Ovary (tissue), 9 donors: ENCODE data around the gene RGS11. TPM values are rescaled to one million over a fixed set of nuclear protein-coding genes. Genes with fewer than 3 reads are reported as not detected.

Experiments
- DNase-seq, 5 donors: peaks; one replicate each; pipeline ENCODE4 v3.0.0-alpha.2; 2019 to 2020
- H3K27ac ChIP-seq, 2 donors: fragments of 200-600 bp; one replicate each; pipeline versions ENCODE4 v1.5.1 to v1.8.0; 2019 to 2022
- H3K27me3 ChIP-seq: fragments of 200-600 bp; one replicate; pipeline ENCODE4 v1.8.0; 2022
- H3K36me3 ChIP-seq: fragments of 200-600 bp; sonication (generic); one replicate; pipeline ENCODE4 v1.5.1; 2019
- H3K4me1 ChIP-seq: one replicate; pipeline ENCODE4 v1.8.1; 2013; ENCODE audit warnings: mild to moderate bottlenecking, moderate library complexity; ENCODE audit not compliant: insufficient read depth
- H3K4me3 ChIP-seq: fragments of 200-600 bp; sonication (generic); one replicate; pipeline ENCODE4 v1.5.1; 2017
- H3K9me3 ChIP-seq, 2 donors: fragments of 200-600 bp in 1 of 2; sonication (generic) in 1 of 2; one replicate each; pipeline versions ENCODE4 v1.5.1 to v1.8.1; 2013 to 2019; ENCODE audit warnings: mild to moderate bottlenecking in 1 of 2, moderate library complexity in 1 of 2
- CTCF ChIP-seq, 3 donors: fragments of 450-650 bp in 2 of 3; fragments of 200-600 bp in 1 of 3; IDR thresholded peaks; one replicate each; pipeline versions ENCODE4 v1.5.1 to v1.8.0; 2016 to 2022; ENCODE audit warnings: antibody characterized with exemption in 3 of 3, mild to moderate bottlenecking in 1 of 3
- EP300 ChIP-seq: sonication (generic); formaldehyde crosslinking; IDR thresholded peaks from one replicate; pipeline ENCODE4 v1.6.1; 2017; ENCODE audit warnings: antibody characterized with exemption
- POLR2A ChIP-seq: fragments of 450-650 bp; IDR thresholded peaks from one replicate; pipeline ENCODE4 v1.6.1; 2017; ENCODE audit warnings: antibody characterized with exemption, mild to moderate bottlenecking, moderate library complexity
- WGBS, 3 donors: extraction: QIAGEN DNeasy Blood & Tissue Kit in 1 of 3; methylation state at CpG; one replicate each; pipeline versions ENCODE4 v1.1.5 to v1.1.7; 2013 to 2017; 5-methylcytosine and 5-hydroxymethylcytosine counted together
- intact Hi-C, 4 donors: fragments of 100-400 bp; cut with DNase I; formaldehyde crosslinking; loops; one replicate each; pipeline versions ENCODE4 v1.11.0 to v1.15.1; 2022 to 2023
- polyA plus RNA-seq, 2 donors: library from polyadenylated mRNA; stranded (reverse); fragments of 200-250 nt in 1 of 2; fragments of 350-450 nt in 1 of 2; fragmentation: Illumina TruSeq in 1 of 2; extraction: RNeasy Lipid Tissue Mini Kit (QIAGEN cat#74804) in 1 of 2; gene quantifications; one replicate each; pipeline ENCODE4 v1.2.3, GENCODE V29; 2013 to 2014
- total RNA-seq, 7 donors: library from RNA; depleted of rRNA in 2 of 7; stranded (reverse); fragments of >200 nt in 2 of 7; fragmentation: NEBNext Ultra II Directional in 3 of 7; extraction: Animal tissue kit (Norgen Biotek cat#: 25700) in 3 of 7; gene quantifications; one replicate each; pipeline versions ENCODE4 v1.1.0 to v1.2.4, GENCODE V29; 2016 to 2023
- donor health status: DM: no; HTN: no; CAD: no; lungs with moderate emphysema.
- donor health status: DM: no; HTN: no; CAD: no.
- donor health status: Bipolar disorder and iron deficiency.
- donor health status: DM: yes; HTN: yes; CAD: no.
- donor health status: DM: no; HTN: no; CAD: no.
- donor health status: DM: yes; HTN: yes; CAD: no.

RGS11 gene
- total and polyA plus RNA-seq, 9 donors: 0.33 to 1.7 (median 0.71) TPM; not detected in 2

DNA sequence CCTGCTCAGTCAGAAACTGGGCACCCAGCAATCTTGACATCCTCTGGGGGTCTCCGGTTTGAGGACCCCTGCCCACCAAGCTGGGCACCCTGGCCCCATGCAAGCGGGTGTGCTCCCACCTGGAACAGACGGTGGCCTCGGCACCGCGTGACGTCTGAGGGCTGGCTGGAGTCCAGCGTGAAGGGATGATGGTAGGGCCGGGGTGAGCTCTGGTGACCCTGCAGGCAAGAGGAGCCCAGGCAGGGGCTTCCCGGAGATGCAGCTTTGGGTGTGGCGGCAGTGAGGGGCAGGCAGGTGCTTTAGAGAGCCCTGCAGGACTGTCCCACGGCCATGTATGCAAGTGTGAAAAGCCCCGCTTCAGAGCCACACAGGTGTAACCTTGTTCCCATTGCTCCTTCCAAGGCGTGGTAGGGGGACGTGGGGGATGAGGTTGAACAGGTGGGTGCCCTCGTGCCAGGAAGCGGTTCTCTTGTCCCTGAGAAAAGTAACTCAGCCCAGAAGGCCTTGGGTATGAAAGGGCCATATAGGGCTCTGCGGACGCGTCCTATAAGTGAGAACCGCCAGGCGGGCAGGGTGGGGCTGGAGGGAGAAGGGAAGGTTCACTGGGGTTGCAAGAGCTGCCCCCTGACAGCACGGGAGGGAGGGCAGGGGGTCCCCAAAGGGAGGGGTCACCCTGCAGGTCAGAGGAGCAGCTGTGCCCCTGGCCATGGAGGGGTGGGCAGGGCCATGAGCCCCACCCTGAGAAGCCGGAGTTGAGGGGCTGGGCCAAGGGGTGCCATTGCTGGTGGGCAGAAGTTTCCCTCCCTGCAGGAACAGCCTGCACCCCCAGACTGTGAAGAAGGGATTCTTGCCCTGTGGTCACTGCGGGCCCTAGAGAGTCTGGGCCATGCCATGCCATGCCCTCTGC is 9.2 kb downstream of the RGS11 start:
- Histone ChIP-seq H3K27ac (no peak overlapping the region), H3K36me3 (no peaks in the 10 kb centered on the region), H3K9me3 (no peaks in the 10 kb centered on the region), H3K27me3 (no peaks in the 10 kb centered on the region), H3K4me1 (peaks cover 8% of the 10 kb centered on the region), H3K4me3 (no peak overlapping the region)
- TF ChIP-seq EP300: no peak
- TF ChIP-seq POLR2A: no peak
- TF ChIP-seq CTCF (IDR thresholded peaks at IDR 0.05): no peak
- intact Hi-C loops: no loop called here
- WGBS, 3 donors: 55 to 58% (median 56%) methylated on average over 25 of the region's 25 CpGs
- peak in 1 of 5 donors; percentile 66 for DNase-seq

- no peaks in the 10 kb centered on the region for H3K27me3 ChIP-seq
- H3K36me3 ChIP-seq: no peaks in the 10 kb centered on the region
- no peak overlapping the region for H3K27ac ChIP-seq
- no peak for DNase-seq
- peaks cover 8% of the 10 kb centered on the region for H3K4me1 ChIP-seq
- 16 to 34% (median 32%) methylated on average over 10 to 12 of the region's 12 CpGs for WGBS, 3 donors
- no peak for TF ChIP-seq CTCF (IDR thresholded peaks at IDR 0.05)
- TF ChIP-seq POLR2A: no peak
- TF ChIP-seq EP300: no peak
- H3K4me3 ChIP-seq: no peak overlapping the region
- H3K9me3 ChIP-seq: no peaks in the 10 kb centered on the region
- intact Hi-C loops: no loop called here
Measured at GRCh38 chr16:265711-266110, 10.0 kb downstream of the RGS11 start.

DNA sequence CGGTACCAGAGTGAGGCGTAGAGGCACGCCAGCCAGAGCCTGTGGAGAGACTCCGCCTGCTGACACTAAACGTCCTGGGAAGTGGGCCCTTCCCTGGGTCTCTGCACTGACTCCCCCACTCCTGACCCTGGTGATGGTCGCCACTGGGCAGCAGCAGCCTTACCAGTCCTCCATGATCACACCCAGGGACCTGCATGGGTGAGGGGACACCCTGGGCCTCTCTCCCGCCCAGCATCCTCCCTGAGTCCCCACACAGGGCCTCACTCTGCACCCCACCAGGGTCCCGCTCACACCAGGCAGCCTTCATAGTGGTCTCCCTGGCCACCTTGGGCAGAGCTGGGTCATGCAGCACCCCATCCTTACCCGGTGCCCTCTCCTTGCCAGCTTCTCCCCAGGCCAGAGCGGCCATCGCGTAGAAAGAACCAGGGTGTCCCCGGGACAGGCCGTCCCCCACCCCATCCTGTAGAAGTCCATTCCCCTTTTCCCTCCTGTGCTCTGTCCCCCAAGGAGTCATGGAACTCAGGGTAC is 10.7 kb downstream of the RGS11 start:
- TF ChIP-seq CTCF (IDR thresholded peaks at IDR 0.05): no peak
- no peak for TF ChIP-seq EP300
- TF ChIP-seq POLR2A: no peak
- no peaks in the 10 kb centered on the region for H3K36me3 ChIP-seq
- no peaks in the 10 kb centered on the region for H3K9me3 ChIP-seq
- 86 to 89% (median 88%) methylated on average over 13 to 14 of the region's 14 CpGs for WGBS, 3 donors
- intact Hi-C loops: no loop called here
- no peak for DNase-seq
- H3K4me3 ChIP-seq: no peak overlapping the region
- peaks cover 8% of the 10 kb centered on the region for H3K4me1 ChIP-seq
- no peaks in the 10 kb centered on the region for H3K27me3 ChIP-seq
- no peak overlapping the region for H3K27ac ChIP-seq

DNA sequence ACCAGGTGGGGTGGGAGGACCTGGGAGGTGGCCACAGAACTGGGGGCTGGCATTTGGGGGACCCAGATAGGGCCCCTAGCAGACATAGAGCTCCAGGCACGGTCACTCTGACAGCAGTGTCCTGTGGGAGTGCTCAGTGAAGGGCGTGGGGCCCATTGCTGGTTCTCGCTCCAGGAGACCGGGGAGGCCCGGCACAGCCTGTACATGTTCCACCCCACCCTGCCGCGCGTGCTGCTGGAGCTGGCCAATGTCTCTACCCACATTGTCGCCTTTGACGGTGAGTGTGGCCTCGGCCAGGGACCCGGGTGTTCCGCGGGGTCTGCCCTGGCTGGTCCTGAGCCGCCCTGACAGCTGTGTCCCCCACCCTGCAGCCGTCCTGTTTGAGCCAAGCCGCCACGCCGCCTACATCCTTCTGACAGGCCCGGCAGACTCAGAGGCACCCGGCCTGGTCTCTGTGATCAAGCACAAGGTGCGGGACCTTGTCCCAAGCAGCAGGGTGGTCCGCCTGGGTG is 11.2 kb downstream of the RGS11 start:
- intact Hi-C loops: no loop called here
- 91 to 93% (median 93%) methylated on average over 22 to 23 of the region's 23 CpGs for WGBS, 3 donors
- Histone ChIP-seq H3K4me3 (no peak overlapping the region), H3K36me3 (no peaks in the 10 kb centered on the region), H3K4me1 (peaks cover 8% of the 10 kb centered on the region), H3K27ac (no peak overlapping the region), H3K9me3 (no peaks in the 10 kb centered on the region), H3K27me3 (no peaks in the 10 kb centered on the region)
- no peak for DNase-seq
- TF ChIP-seq EP300: no peak
- no peak for TF ChIP-seq POLR2A

DNA sequence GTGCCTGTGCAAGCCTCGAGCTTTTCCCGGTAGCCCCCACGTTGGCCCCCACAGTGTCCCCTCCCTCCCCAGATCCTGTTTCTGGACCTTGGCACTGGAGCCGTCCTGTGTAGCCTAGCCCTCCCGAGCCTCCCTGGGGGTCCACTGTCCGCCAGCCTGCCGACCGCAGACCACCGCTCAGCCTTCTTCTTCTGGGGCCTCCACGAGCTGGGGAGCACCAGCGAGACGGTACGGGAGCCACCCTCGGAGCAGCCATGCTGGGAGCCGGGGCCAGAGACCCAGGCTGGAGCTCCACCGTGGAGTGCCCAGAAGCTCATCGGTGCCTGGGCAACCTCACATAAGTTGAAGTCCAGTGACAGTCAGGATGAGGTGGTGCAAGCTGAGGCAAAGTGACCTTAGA is 11.8 kb downstream of the RGS11 start:
- no peaks in the 10 kb centered on the region for H3K36me3 ChIP-seq
- TF ChIP-seq CTCF (IDR thresholded peaks at IDR 0.05): no peak
- no peak for TF ChIP-seq POLR2A
- no peak for TF ChIP-seq EP300
- no peaks in the 10 kb centered on the region for H3K9me3 ChIP-seq
- no peak overlapping the region for H3K27ac ChIP-seq
- no peak overlapping the region for H3K4me3 ChIP-seq
- no peak for DNase-seq
- H3K27me3 ChIP-seq: no peaks in the 10 kb centered on the region
- peaks cover 8% of the 10 kb centered on the region for H3K4me1 ChIP-seq
- intact Hi-C loops: no loop called here
- 88 to 94% (median 91%) methylated on average over 17 of the region's 17 CpGs for WGBS, 3 donors
